ENCODE measurements around the gene RALGAPA1. TPM values are rescaled to one million over a fixed set of nuclear protein-coding genes. Genes with fewer than 3 reads are reported as not detected.
A peak's percentile ranks its signal among the peaks of the same experiment; 100 is the strongest.

Gene RALGAPA1
- total and polyA plus RNA-seq, 2 of the 13 experiments (the other 11 are each of a cell fraction or from before 2014, with no cell fraction given) = 65.0 to 89.2 TPM

DNA sequence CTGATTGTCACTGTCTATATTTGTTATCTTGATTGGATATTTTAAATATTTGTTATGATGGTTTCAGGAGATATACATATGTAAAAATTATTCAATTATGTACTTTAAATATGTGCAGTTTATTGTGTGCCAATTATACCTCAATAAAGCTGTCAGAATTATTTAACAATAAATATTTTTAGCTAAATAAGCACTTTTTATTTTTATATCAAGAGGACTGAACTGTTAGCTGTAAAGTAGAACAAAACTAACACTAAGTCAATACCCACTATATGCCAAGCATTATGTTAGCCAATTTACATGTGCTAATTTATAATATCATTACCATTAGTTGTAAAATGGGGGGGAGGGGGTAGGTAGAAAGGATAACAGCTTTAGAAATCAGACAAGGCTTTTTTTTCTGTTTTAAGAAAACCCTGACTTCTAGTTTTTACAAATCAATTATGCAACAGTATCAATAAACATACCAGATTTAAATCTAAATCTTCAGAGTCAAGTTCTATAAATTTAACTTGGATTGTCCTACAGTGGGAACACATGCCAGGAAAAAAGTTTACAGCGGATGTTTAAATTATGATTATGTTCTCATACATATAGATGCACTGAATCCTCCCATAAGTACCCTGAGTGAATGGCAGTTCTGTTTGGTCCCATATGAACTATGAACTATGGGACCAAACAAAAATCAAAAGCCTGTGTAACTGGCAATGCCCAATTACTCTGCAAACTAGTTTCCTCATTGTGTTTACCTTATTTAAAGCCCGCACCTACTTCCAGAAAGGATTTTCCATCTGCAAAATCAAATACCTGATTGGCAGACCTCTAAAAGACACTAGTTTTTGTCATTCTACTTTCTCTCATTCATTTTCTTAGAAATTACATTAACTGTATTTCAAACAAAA lies 2.8 kb downstream of the RALGAPA1 start (continued):
- TF ChIP-seq ZNF713 (CRISPR knock-in tag; IDR thresholded peaks at IDR 0.05) = no peak
- no peak for TF ChIP-seq GTF3A (CRISPR knock-in tag; conservative IDR thresholded peaks at IDR 0.05)
- no peak for TF ChIP-seq ZNF775 (CRISPR knock-in tag; IDR thresholded peaks at IDR 0.05; ENCODE audit: borderline replicate concordance)
- TF ChIP-seq U2AF2 (IDR thresholded peaks at IDR 0.05; ENCODE audit: low read depth, low read length) = no peak
- TF ChIP-seq ZSCAN25 (CRISPR knock-in tag; IDR thresholded peaks at IDR 0.05) = peak; percentile 43; the same call in 1 of the 2 replicates
- no peak for TF ChIP-seq ARNT (IDR thresholded peaks at IDR 0.05)
- no peak for TF ChIP-seq ZNF780A (CRISPR knock-in tag; IDR thresholded peaks at IDR 0.05)
- TF ChIP-seq ZNF749 (CRISPR knock-in tag; IDR thresholded peaks at IDR 0.05; ENCODE audit: borderline replicate concordance) = no peak; the same call in 1 of the 2 replicates
- peak; percentile 71; the same call in 1 of the 2 replicates for TF ChIP-seq HOXA3 (CRISPR knock-in tag; IDR thresholded peaks at IDR 0.05)
- TF ChIP-seq ZSCAN31 (CRISPR knock-in tag; IDR thresholded peaks at IDR 0.05; ENCODE audit: low read depth) = 0 out of 2 replicates have a peak, but pooled peaks have one; percentile 45
- peak; percentile 88 for TF ChIP-seq PPARG (CRISPR knock-in tag; conservative IDR thresholded peaks at IDR 0.05)
- no peak for TF ChIP-seq HOXA9 (CRISPR knock-in tag; IDR thresholded peaks at IDR 0.05; ENCODE audit: borderline replicate concordance)
- TF ChIP-seq, protein P1, sequence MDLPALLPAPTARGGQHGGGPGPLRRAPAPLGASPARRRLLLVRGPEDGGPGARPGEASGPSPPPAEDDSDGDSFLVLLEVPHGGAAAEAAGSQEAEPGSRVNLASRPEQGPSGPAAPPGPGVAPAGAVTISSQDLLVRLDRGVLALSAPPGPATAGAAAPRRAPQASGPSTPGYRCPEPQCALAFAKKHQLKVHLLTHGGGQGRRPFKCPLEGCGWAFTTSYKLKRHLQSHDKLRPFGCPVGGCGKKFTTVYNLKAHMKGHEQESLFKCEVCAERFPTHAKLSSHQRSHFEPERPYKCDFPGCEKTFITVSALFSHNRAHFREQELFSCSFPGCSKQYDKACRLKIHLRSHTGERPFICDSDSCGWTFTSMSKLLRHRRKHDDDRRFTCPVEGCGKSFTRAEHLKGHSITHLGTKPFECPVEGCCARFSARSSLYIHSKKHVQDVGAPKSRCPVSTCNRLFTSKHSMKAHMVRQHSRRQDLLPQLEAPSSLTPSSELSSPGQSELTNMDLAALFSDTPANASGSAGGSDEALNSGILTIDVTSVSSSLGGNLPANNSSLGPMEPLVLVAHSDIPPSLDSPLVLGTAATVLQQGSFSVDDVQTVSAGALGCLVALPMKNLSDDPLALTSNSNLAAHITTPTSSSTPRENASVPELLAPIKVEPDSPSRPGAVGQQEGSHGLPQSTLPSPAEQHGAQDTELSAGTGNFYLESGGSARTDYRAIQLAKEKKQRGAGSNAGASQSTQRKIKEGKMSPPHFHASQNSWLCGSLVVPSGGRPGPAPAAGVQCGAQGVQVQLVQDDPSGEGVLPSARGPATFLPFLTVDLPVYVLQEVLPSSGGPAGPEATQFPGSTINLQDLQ (CRISPR knock-in tag; IDR thresholded peaks at IDR 0.05) = no peak
- no peak for TF ChIP-seq SOX6 (IDR thresholded peaks at IDR 0.05)
- peak; percentile 90 for TF ChIP-seq SOX6 (CRISPR knock-in tag; IDR thresholded peaks at IDR 0.05)
- TF ChIP-seq KAT7 (CRISPR knock-in tag; IDR thresholded peaks at IDR 0.05; ENCODE audit: borderline replicate concordance) = 0 out of 2 replicates have a peak, but pooled peaks have one; percentile 69
- TF ChIP-seq MAFK (conservative IDR thresholded peaks at IDR 0.05 in 1 of 2, IDR thresholded peaks at IDR 0.05 in 1 of 2; ENCODE audit: low read length in 2 of 2) = peak; percentile 91 to 94
- TF ChIP-seq KLF9 (CRISPR knock-in tag; IDR thresholded peaks at IDR 0.05; ENCODE audit: low read depth) = peak; percentile 68; the same call in 1 of the 2 replicates
- TF ChIP-seq U2AF1 (optimal IDR thresholded peaks at IDR 0.05; ENCODE audit: low read depth, low read length) = no peak
- no peak for TF ChIP-seq ZSCAN20 (CRISPR knock-in tag; IDR thresholded peaks at IDR 0.05; ENCODE audit: borderline replicate concordance)
- no peak for TF ChIP-seq ZFP41 (CRISPR knock-in tag; IDR thresholded peaks at IDR 0.05; ENCODE audit: borderline replicate concordance)
- TF ChIP-seq ZNF792 (CRISPR knock-in tag; IDR thresholded peaks at IDR 0.05) = peak; percentile 82; the same call in 1 of the 2 replicates
- TF ChIP-seq SP140L (CRISPR knock-in tag; IDR thresholded peaks at IDR 0.05; ENCODE audit: borderline replicate concordance) = peak; percentile 94
- peak in 1 of 2 experiments; percentile 76; a peak in 2 of 4 replicates for TF ChIP-seq KLF16 (CRISPR knock-in tag; IDR thresholded peaks at IDR 0.05)
- peak; percentile 76; the same call in 1 of the 2 replicates for TF ChIP-seq POGZ (CRISPR knock-in tag; IDR thresholded peaks at IDR 0.05)
- peak; percentile 86 for TF ChIP-seq RXRB (CRISPR knock-in tag; IDR thresholded peaks at IDR 0.05; ENCODE audit: borderline replicate concordance)
- peak; percentile 62; the same call in 1 of the 2 replicates for TF ChIP-seq ONECUT2 (CRISPR knock-in tag; IDR thresholded peaks at IDR 0.05)
- TF ChIP-seq ZNF143 (CRISPR knock-in tag; IDR thresholded peaks at IDR 0.05) = no peak
- TF ChIP-seq SIN3A (IDR thresholded peaks at IDR 0.05; ENCODE audit: borderline replicate concordance, low read depth, low read length) = no peak; the same call in 1 of the 2 replicates
- no peak for TF ChIP-seq ZNF33A (CRISPR knock-in tag; IDR thresholded peaks at IDR 0.05; ENCODE audit: borderline replicate concordance)
